ENCODE data around the gene PPP2R3B. TPM values are rescaled to one million over a fixed set of nuclear protein-coding genes. Genes with fewer than 3 reads are reported as not detected.

Gene PPP2R3B
- polyA plus RNA-seq, 1 donor (not counting 4 experiments of a cell fraction or from before 2014, with no cell fraction given) = 6.6 TPM

GRCh38 chrX:323721-324628 is 62.7 kb downstream of the PPP2R3B start:
- H3K4me2 ChIP-seq (ENCODE audit: control insufficient read depth, extremely low read depth, insufficient read depth, low read depth, low read length) = no peak overlapping the region
- TF ChIP-seq EZH2 (IDR thresholded peaks at IDR 0.05; ENCODE audit: low read length) (no peak), CTCF (optimal IDR thresholded peaks at IDR 0.05 in 1 of 3, IDR thresholded peaks at IDR 0.05 in 1 of 3, conservative IDR thresholded peaks at IDR 0.05 in 1 of 3; ENCODE audit: extremely low read depth in 1 of 3, insufficient read depth in 2 of 3, low read length in 3 of 3) (peak in 2 of 3 experiments; percentile 40 to 47)
- peak; percentile 100 for FAIRE-seq

GRCh38 chrX:320126-320783 is 66.5 kb downstream of the PPP2R3B start:
- TF ChIP-seq EZH2 (IDR thresholded peaks at IDR 0.05; ENCODE audit: low read length) (no peak), CTCF (optimal IDR thresholded peaks at IDR 0.05 in 1 of 3, IDR thresholded peaks at IDR 0.05 in 1 of 3, conservative IDR thresholded peaks at IDR 0.05 in 1 of 3; ENCODE audit: extremely low read depth in 1 of 3, insufficient read depth in 2 of 3, low read length in 3 of 3) (no peak)
- peaks cover 8% of the 10 kb centered on the region for H3K4me1 ChIP-seq (ENCODE audit: control insufficient read depth, extremely low read depth, insufficient read depth, low read length)
- peaks cover 29% of the 10 kb centered on the region for H3K79me2 ChIP-seq (ENCODE audit: control insufficient read depth, insufficient read depth, low read length)
- peak overlapping the region; percentile 94 for H3K9ac ChIP-seq (ENCODE audit: control insufficient read depth, extremely low read depth, insufficient read depth, low read length)
- no peaks in the 10 kb centered on the region for H4K20me1 ChIP-seq (ENCODE audit: control insufficient read depth, extremely low read depth, insufficient read depth, low read length)
- H2AFZ ChIP-seq (ENCODE audit: control insufficient read depth, low read length) = no peak overlapping the region
- no peaks in the 10 kb centered on the region for H3K9me1 ChIP-seq (ENCODE audit: control insufficient read depth, extremely low read depth, insufficient read depth, low read length)
- peak overlapping the region; percentile 93 for H3K4me2 ChIP-seq (ENCODE audit: control insufficient read depth, extremely low read depth, insufficient read depth, low read depth, low read length)
- H3K27ac ChIP-seq (ENCODE audit: control insufficient read depth, insufficient read depth, low read length) = peak overlapping the region; percentile 81
- H3K4me3 ChIP-seq (ENCODE audit: control insufficient read depth in 2 of 3, extremely low read depth in 1 of 3, insufficient read depth in 2 of 3, low read depth in 1 of 3, low read length in 3 of 3) = peak overlapping the region; percentile 79 to 98 (median 88)
- peaks cover 2% of the 10 kb centered on the region for H3K9me3 ChIP-seq (ENCODE audit: control insufficient read depth, low read depth, low read length)
- dilution Hi-C loops (cut with MboI; ENCODE audit: extremely low pct_ligation_motif_present, low sequenced_read_pairs) = no loop called here
- H3K27me3 ChIP-seq (ENCODE audit: control insufficient read depth, extremely low read depth, insufficient read depth, low read length) = no peaks in the 10 kb centered on the region
- DNase-seq (ENCODE audit: low read depth, low spot score) = no peak
- H3K36me3 ChIP-seq (ENCODE audit: control insufficient read depth in 2 of 2, extremely low read depth in 1 of 2, insufficient read depth in 2 of 2, low read length in 2 of 2) = peaks cover 0 to 3% of the 10 kb centered on the region in 2 experiments
- FAIRE-seq = no peak

More at GRCh38 chrX:323721-324628, 62.7 kb downstream of the PPP2R3B start:
- Histone ChIP-seq H3K9me1 (ENCODE audit: control insufficient read depth, extremely low read depth, insufficient read depth, low read length) (no peaks in the 10 kb centered on the region), H3K27ac (ENCODE audit: control insufficient read depth, insufficient read depth, low read length) (no peak overlapping the region), H3K9me3 (ENCODE audit: control insufficient read depth, low read depth, low read length) (peaks cover 2% of the 10 kb centered on the region), H4K20me1 (ENCODE audit: control insufficient read depth, extremely low read depth, insufficient read depth, low read length) (no peaks in the 10 kb centered on the region), H3K4me1 (ENCODE audit: control insufficient read depth, extremely low read depth, insufficient read depth, low read length) (peaks cover 8% of the 10 kb centered on the region), H3K9ac (ENCODE audit: control insufficient read depth, extremely low read depth, insufficient read depth, low read length) (no peak overlapping the region), H3K79me2 (ENCODE audit: control insufficient read depth, insufficient read depth, low read length) (peaks cover 17% of the 10 kb centered on the region), H2AFZ (ENCODE audit: control insufficient read depth, low read length) (no peak overlapping the region), H3K27me3 (ENCODE audit: control insufficient read depth, extremely low read depth, insufficient read depth, low read length) (no peaks in the 10 kb centered on the region), H3K4me3 (ENCODE audit: control insufficient read depth in 2 of 3, extremely low read depth in 1 of 3, insufficient read depth in 2 of 3, low read depth in 1 of 3, low read length in 3 of 3) (no peak overlapping the region), H3K36me3 (ENCODE audit: control insufficient read depth in 2 of 2, extremely low read depth in 1 of 2, insufficient read depth in 2 of 2, low read length in 2 of 2) (no peaks in the 10 kb centered on the region)
- dilution Hi-C loops (cut with MboI; ENCODE audit: extremely low pct_ligation_motif_present, low sequenced_read_pairs) = no loop called here
- DNase-seq (ENCODE audit: low read depth, low spot score) = peak; percentile 96
